GM12873 (cell line): ENCODE data around the gene SLIT3.

ENCODE experiments used
- CTCF ChIP-seq: IDR thresholded peaks from 2 replicates; pipeline ENCODE4 v1.5.1; 2012; ENCODE audit warnings: low read depth, mild to moderate bottlenecking, moderate library complexity, low read length, control low read depth; ENCODE audit not compliant: insufficient read depth; ENCODE audit errors: missing control alignments

SLIT3 gene

GRCh38 chr5:168898247-168898911 lies 402.6 kb downstream of the SLIT3 start:
- no peak for TF ChIP-seq CTCF

- TF ChIP-seq CTCF, result no peak
Observed at GRCh38 chr5:168897387-168898122, 403.4 kb downstream of the SLIT3 start.

- no peak for TF ChIP-seq CTCF
Observed at GRCh38 chr5:168895295-168896071, 405.5 kb downstream of the SLIT3 start.

- TF ChIP-seq CTCF, result no peak
Observed at GRCh38 chr5:168893283-168893682, 407.7 kb downstream of the SLIT3 start.

- no peak for TF ChIP-seq CTCF
Observed at GRCh38 chr5:168892618-168893186, 408.2 kb downstream of the SLIT3 start.

- TF ChIP-seq CTCF, result no peak
Observed at GRCh38 chr5:168890816-168891812, 409.8 kb downstream of the SLIT3 start.
